Keratinocyte (primary cell): Measurements from ENCODE around the gene SYTL2. TPM values are rescaled to one million over a fixed set of nuclear protein-coding genes. Genes with fewer than 3 reads are reported as not detected.

ENCODE experiments used
- DNase-seq: peaks from one replicate; pipeline ENCODE4 v3.0.0-alpha.2; 2011; ENCODE audit warnings: low read depth, missing footprints, low spot score
- FAIRE-seq: peaks from 2 replicates; lab custom pipeline; 2011; peaks lifted over from hg19 to GRCh38; lab: Jason Lieb, UNC
- H2AFZ ChIP-seq: 2 replicates; pipeline ENCODE4 v1.6.0; 2012; ENCODE audit warnings: low read length, control low read depth, inconsistent platforms; ENCODE audit not compliant: control insufficient read depth
- H3K27ac ChIP-seq: 2 replicates; pipeline ENCODE4 v1.5.1; 2011; ENCODE audit warnings: low read length; ENCODE audit not compliant: control insufficient read depth, insufficient read depth
- H3K27me3 ChIP-seq: 3 replicates; pipeline ENCODE4 v1.6.0; 2011; ENCODE audit warnings: low read length; ENCODE audit not compliant: control insufficient read depth, insufficient read depth; ENCODE audit errors: extremely low read depth
- H3K36me3 ChIP-seq, 2 experiments: 2 replicates in 1 of 2; 3 replicates in 1 of 2; pipeline ENCODE4 v1.5.1; 2011; ENCODE audit warnings: low read length in 2 of 2, mild to moderate bottlenecking in 1 of 2; ENCODE audit not compliant: control insufficient read depth in 2 of 2, insufficient read depth in 2 of 2; ENCODE audit errors: extremely low read depth in 1 of 2
- H3K4me1 ChIP-seq: 3 replicates; pipeline ENCODE4 v1.5.1; 2011; ENCODE audit warnings: low read length; ENCODE audit not compliant: control insufficient read depth, insufficient read depth; ENCODE audit errors: extremely low read depth
- H3K4me2 ChIP-seq: 3 replicates; pipeline ENCODE4 v1.6.0; 2011; ENCODE audit warnings: low read depth, low read length; ENCODE audit not compliant: control insufficient read depth, insufficient read depth; ENCODE audit errors: extremely low read depth
- H3K4me3 ChIP-seq, 3 experiments: fragments of 200-600 bp in 1 of 3; sonication (generic) in 1 of 3; 2 replicates in 2 of 3; 3 replicates in 1 of 3; pipeline ENCODE4 v1.5.1; 2011 to 2016; ENCODE audit warnings: low read length in 3 of 3, mild to moderate bottlenecking in 3 of 3, control low read depth in 2 of 3, inconsistent platforms in 1 of 3, low read depth in 1 of 3, mixed read lengths in 1 of 3, mixed run types in 1 of 3, moderate library complexity in 1 of 3; ENCODE audit not compliant: control insufficient read depth in 2 of 3, insufficient read depth in 2 of 3; ENCODE audit errors: extremely low read depth in 1 of 3
- H3K79me2 ChIP-seq: 2 replicates; pipeline ENCODE4 v1.6.0; 2012; ENCODE audit warnings: low read length; ENCODE audit not compliant: control insufficient read depth, insufficient read depth
- H3K9ac ChIP-seq: 3 replicates; pipeline ENCODE4 v1.6.0; 2011; ENCODE audit warnings: low read length; ENCODE audit not compliant: control insufficient read depth, insufficient read depth; ENCODE audit errors: extremely low read depth
- H3K9me1 ChIP-seq: 3 replicates; pipeline ENCODE4 v1.6.0; 2011; ENCODE audit warnings: low read length; ENCODE audit not compliant: control insufficient read depth, insufficient read depth; ENCODE audit errors: extremely low read depth
- H3K9me3 ChIP-seq: 2 replicates; pipeline ENCODE4 v1.5.1; 2012; ENCODE audit warnings: low read depth, low read length; ENCODE audit not compliant: control insufficient read depth
- H4K20me1 ChIP-seq: 3 replicates; pipeline ENCODE4 v1.6.0; 2011; ENCODE audit warnings: low read length; ENCODE audit not compliant: control insufficient read depth, insufficient read depth; ENCODE audit errors: extremely low read depth
- CTCF ChIP-seq, 3 experiments: IDR thresholded peaks in 1 of 3; conservative IDR thresholded peaks in 1 of 3; optimal IDR thresholded peaks in 1 of 3; 2 replicates in 2 of 3; 3 replicates in 1 of 3; pipeline versions ENCODE3 to v1.5.1; 2011; ENCODE audit warnings: low read length in 3 of 3, mild to moderate bottlenecking in 3 of 3, moderate library complexity in 2 of 3, control low read depth in 1 of 3, inconsistent platforms in 1 of 3; ENCODE audit not compliant: insufficient read depth in 2 of 3; ENCODE audit errors: extremely low read depth in 1 of 3
- EZH2 ChIP-seq: IDR thresholded peaks from one replicate; pipeline ENCODE4 v1.6.1; 2012; ENCODE audit warnings: inconsistent platforms, mild to moderate bottlenecking, low read length, moderate library complexity
- dilution Hi-C: fragments of 300-500 bp; cut with MboI; formaldehyde crosslinking; loops from one replicate; pipeline ENCODE4 v1.7.0; 2020; ENCODE audit warnings: low sequenced_read_pairs; ENCODE audit not compliant: extremely low pct_ligation_motif_present
- polyA plus RNA-seq, 5 experiments: library from polyadenylated mRNA; depleted of rRNA in 3 of 5; stranded (reverse) in 3 of 5; stranded (forward) in 1 of 5; unstranded in 1 of 5; fragments of >200 nt; gene quantifications; 1 replicate in 1 of 5; 2 replicates in 3 of 5; 3 replicates in 1 of 5; pipeline versions ENCODE4 v1.2.1 to v1.2.3, GENCODE V29; 2011 to 2012; ENCODE audit warnings: missing spikeins in 2 of 5, low read depth in 1 of 5, low replicate concordance in 1 of 5

SYTL2 gene
- polyA plus RNA-seq, 1 donor (not counting 4 experiments of a cell fraction or from before 2014, with no cell fraction given) = 3.1 TPM

- H3K9me1 ChIP-seq = peaks cover 4% of the 10 kb centered on the region
- H3K27ac ChIP-seq = no peak overlapping the region
- no peaks in the 10 kb centered on the region for H3K27me3 ChIP-seq
- H3K4me3 ChIP-seq = no peak overlapping the region
- no peak overlapping the region for H3K9ac ChIP-seq
- no peaks in the 10 kb centered on the region for H3K36me3 ChIP-seq
- H3K9me3 ChIP-seq = no peaks in the 10 kb centered on the region
- peaks cover 19% of the 10 kb centered on the region for H3K4me1 ChIP-seq
- no peak overlapping the region for H2AFZ ChIP-seq
- no peak for FAIRE-seq
- no peaks in the 10 kb centered on the region for H4K20me1 ChIP-seq
- no peak for TF ChIP-seq EZH2
- TF ChIP-seq CTCF (optimal IDR thresholded peaks at IDR 0.05 in 1 of 3, IDR thresholded peaks at IDR 0.05 in 1 of 3, conservative IDR thresholded peaks at IDR 0.05 in 1 of 3; ENCODE audit: extremely low read depth in 1 of 3, insufficient read depth in 2 of 3, low read length in 3 of 3) = no peak
- dilution Hi-C loops = no loop called here
- H3K4me2 ChIP-seq = no peak overlapping the region
- H3K79me2 ChIP-seq = no peaks in the 10 kb centered on the region
- no peak for DNase-seq
Observed at GRCh38 chr11:85825616-85826015, 14.7 kb upstream of the SYTL2 start.

GRCh38 chr11:85823816-85824215 lies 12.9 kb upstream of the SYTL2 start:
- H3K27me3 ChIP-seq = no peaks in the 10 kb centered on the region
- H3K9ac ChIP-seq = no peak overlapping the region
- H3K36me3 ChIP-seq = no peaks in the 10 kb centered on the region
- H3K79me2 ChIP-seq = no peaks in the 10 kb centered on the region
- TF ChIP-seq CTCF (optimal IDR thresholded peaks at IDR 0.05 in 1 of 3, IDR thresholded peaks at IDR 0.05 in 1 of 3, conservative IDR thresholded peaks at IDR 0.05 in 1 of 3; ENCODE audit: extremely low read depth in 1 of 3, insufficient read depth in 2 of 3, low read length in 3 of 3) = no peak
- TF ChIP-seq EZH2 = no peak
- H2AFZ ChIP-seq = no peak overlapping the region
- no peaks in the 10 kb centered on the region for H3K9me3 ChIP-seq
- DNase-seq = no peak
- H3K27ac ChIP-seq = no peak overlapping the region
- peaks cover 4% of the 10 kb centered on the region for H3K9me1 ChIP-seq
- no peak overlapping the region for H3K4me2 ChIP-seq
- H4K20me1 ChIP-seq = no peaks in the 10 kb centered on the region
- peaks cover 19% of the 10 kb centered on the region for H3K4me1 ChIP-seq
- no peak for FAIRE-seq
- dilution Hi-C loops = no loop called here
- H3K4me3 ChIP-seq = no peak overlapping the region
